Liver (tissue), 9 donors: ENCODE results near the gene ROMO1. TPM values are rescaled to one million over a fixed set of nuclear protein-coding genes. Genes with fewer than 3 reads are reported as not detected.

ENCODE experiments used
- DNase-seq: peaks from one replicate; pipeline ENCODE4 v3.0.0-alpha.2; 2017; ENCODE audit warnings: low spot score
- H3K27ac ChIP-seq, 2 donors: one replicate each; pipeline ENCODE4 v1.7.0; 2013; ENCODE audit warnings: inconsistent platforms in 2 of 2, low read length in 2 of 2, control low read depth in 1 of 2, low read depth in 1 of 2, mild to moderate bottlenecking in 1 of 2
- H3K27me3 ChIP-seq, 4 donors: one replicate each; pipeline versions ENCODE4 v1.6.1 to v1.7.0; 2013; ENCODE audit warnings: low read length in 3 of 4, inconsistent platforms in 1 of 4, mild to moderate bottlenecking in 1 of 4, moderate library complexity in 1 of 4; ENCODE audit not compliant: control insufficient read depth in 4 of 4, insufficient read depth in 4 of 4
- H3K36me3 ChIP-seq, 4 donors: one replicate each; pipeline versions ENCODE4 v1.6.1 to v1.7.0; 2013; ENCODE audit warnings: low read length in 3 of 4, mild to moderate bottlenecking in 3 of 4, low read depth in 1 of 4, moderate library complexity in 1 of 4; ENCODE audit not compliant: control insufficient read depth in 4 of 4, insufficient read depth in 3 of 4
- H3K4me1 ChIP-seq, 4 donors: one replicate each; pipeline versions ENCODE4 v1.6.1 to v1.7.0; 2013; ENCODE audit warnings: low read length in 3 of 4, mild to moderate bottlenecking in 3 of 4, moderate library complexity in 1 of 4; ENCODE audit not compliant: control insufficient read depth in 4 of 4, insufficient read depth in 4 of 4
- H3K4me3 ChIP-seq, 3 donors: one replicate each; pipeline versions ENCODE4 v1.6.1 to v1.7.0; 2013; ENCODE audit warnings: low read length in 3 of 3, control low read depth in 1 of 3, low read depth in 1 of 3, mild to moderate bottlenecking in 1 of 3
- H3K9ac ChIP-seq, 2 donors: one replicate each; pipeline ENCODE4 v1.7.0; 2013; ENCODE audit warnings: low read length in 2 of 2, mild to moderate bottlenecking in 2 of 2, moderate library complexity in 2 of 2, control low read depth in 1 of 2, low read depth in 1 of 2
- H3K9me3 ChIP-seq, 4 donors: one replicate each; pipeline versions ENCODE4 v1.6.1 to v1.7.0; 2013; ENCODE audit warnings: low read length in 3 of 4; ENCODE audit not compliant: control insufficient read depth in 4 of 4
- ATF3 ChIP-seq: IDR thresholded peaks from 2 replicates; pipeline ENCODE4 v1.6.1; 2016; ENCODE audit warnings: antibody characterized with exemption
- CTCF ChIP-seq: fragments of 150-350 bp; IDR thresholded peaks from 2 replicates; pipeline ENCODE4 v1.5.1; 2017; ENCODE audit warnings: improper control_type of control experiment, low read depth, low read length; ENCODE audit not compliant: missing input control
- EGR1 ChIP-seq, 2 donors: IDR thresholded peaks; 2 replicates each; pipeline ENCODE4 v1.6.1; 2016 to 2018; ENCODE audit warnings: antibody characterized with exemption in 2 of 2, low read depth in 2 of 2
- FOXA1 ChIP-seq: IDR thresholded peaks from 2 replicates; pipeline ENCODE4 v1.6.1; 2016; ENCODE audit warnings: antibody characterized with exemption
- FOXA2 ChIP-seq: IDR thresholded peaks from 2 replicates; pipeline ENCODE4 v1.6.1; 2016; ENCODE audit warnings: antibody characterized with exemption
- GABPA ChIP-seq, 2 donors: IDR thresholded peaks in 1 of 2; conservative IDR thresholded peaks in 1 of 2; 2 replicates each; pipeline ENCODE4 v1.6.1; 2016; ENCODE audit warnings: antibody characterized with exemption in 2 of 2, mild to moderate bottlenecking in 1 of 2, moderate library complexity in 1 of 2
- HNF4A ChIP-seq, 2 donors: conservative IDR thresholded peaks; 2 replicates each; pipeline ENCODE4 v1.6.1; 2016; ENCODE audit warnings: antibody characterized with exemption in 2 of 2, mild to moderate bottlenecking in 2 of 2
- JUND ChIP-seq, 2 donors: IDR thresholded peaks; 2 replicates each; pipeline ENCODE4 v1.6.1; 2016; ENCODE audit warnings: antibody characterized with exemption in 2 of 2
- MAX ChIP-seq: IDR thresholded peaks from 2 replicates; pipeline ENCODE4 v1.6.1; 2016; ENCODE audit warnings: antibody characterized with exemption
- NR2F2 ChIP-seq: IDR thresholded peaks from 2 replicates; pipeline ENCODE4 v1.6.1; 2016; ENCODE audit warnings: antibody characterized with exemption
- RAD21 ChIP-seq, 2 donors: IDR thresholded peaks; 2 replicates each; pipeline ENCODE4 v1.6.1; 2016; ENCODE audit warnings: antibody characterized with exemption in 2 of 2, mild to moderate bottlenecking in 2 of 2
- RXRA ChIP-seq, 2 donors: IDR thresholded peaks; 2 replicates each; pipeline ENCODE4 v1.6.1; 2017 to 2018; ENCODE audit warnings: antibody characterized with exemption in 2 of 2, mild to moderate bottlenecking in 1 of 2
- SP1 ChIP-seq: IDR thresholded peaks from 2 replicates; pipeline ENCODE4 v1.6.1; 2018; ENCODE audit warnings: antibody characterized with exemption, mild to moderate bottlenecking
- TAF1 ChIP-seq: conservative IDR thresholded peaks from 2 replicates; pipeline ENCODE4 v1.6.1; 2016; ENCODE audit warnings: antibody characterized with exemption, mild to moderate bottlenecking
- YY1 ChIP-seq: IDR thresholded peaks from 2 replicates; pipeline ENCODE4 v1.6.1; 2016; ENCODE audit warnings: antibody characterized with exemption, mild to moderate bottlenecking
- WGBS: extraction: QIAGEN DNeasy Blood & Tissue Kit; methylation state at CpG from one replicate; pipeline ENCODE4 v1.1.7; 2013; 5-methylcytosine and 5-hydroxymethylcytosine counted together
- polyA plus RNA-seq, 2 donors: library from polyadenylated mRNA; stranded (reverse) in 1 of 2; unstranded in 1 of 2; fragments of 200-250 nt in 1 of 2; fragments of >200 nt in 1 of 2; fragmentation: Nextera tagmentation in 1 of 2; extraction: Ambion mirVana in 1 of 2; gene quantifications; one replicate each; pipeline versions ENCODE4 v1.2.1 to v1.2.3, GENCODE V29; 2013 to 2015
- total RNA-seq, 2 donors: library from RNA; depleted of rRNA; stranded (reverse); fragments of >200 nt; gene quantifications; one replicate each; pipeline ENCODE4 v1.2.3, GENCODE V29; 2014
- TF ChIP-seq, protein P1 (sequence below): IDR thresholded peaks from 2 replicates; pipeline ENCODE4 v1.6.1; 2016; ENCODE audit warnings: antibody characterized with exemption, mild to moderate bottlenecking
- TF ChIP-seq, protein P2 (sequence below): IDR thresholded peaks from 2 replicates; pipeline ENCODE4 v1.6.1; 2016; ENCODE audit warnings: antibody characterized with exemption
- donor health status: healthy.
- donor health status: healthy.
- donor health status: healthy.
- donor health status: healthy.
- donor health status: healthy.

ROMO1 gene
- total and polyA plus RNA-seq, 4 donors: 68.4 to 359 (median 147) TPM

DNA sequence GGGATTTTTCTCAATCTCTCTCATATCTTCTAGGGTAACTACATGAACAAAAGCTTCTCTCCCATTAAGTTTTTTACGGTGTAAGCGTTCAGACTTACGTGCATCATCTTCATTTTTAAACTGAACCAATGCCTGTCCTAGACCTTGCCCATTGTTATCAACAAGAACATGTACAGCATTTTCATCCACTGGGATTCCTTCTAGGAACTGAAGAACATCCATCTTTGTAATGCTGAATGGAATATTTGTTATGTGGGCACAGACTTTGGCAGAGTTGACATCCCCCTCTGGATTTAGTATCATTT, 45.8 kb upstream of the ROMO1 start:
- H3K9ac ChIP-seq: no peak overlapping the region
- H3K27me3 ChIP-seq: no peaks in the 10 kb centered on the region
- H3K36me3 ChIP-seq: peaks cover 1 to 23% (median 20%) of the 10 kb centered on the region in 4 donors
- H3K4me1 ChIP-seq: peaks cover 0 to 14% (median 4%) of the 10 kb centered on the region in 4 donors
- 99% methylated on average over 3 of the region's 3 CpGs for WGBS
- no peak overlapping the region for H3K27ac ChIP-seq
- TF ChIP-seq EGR1 (IDR thresholded peaks at IDR 0.05; ENCODE audit: low read depth in 2 of 2): no peak
- TF ChIP-seq, protein P1, sequence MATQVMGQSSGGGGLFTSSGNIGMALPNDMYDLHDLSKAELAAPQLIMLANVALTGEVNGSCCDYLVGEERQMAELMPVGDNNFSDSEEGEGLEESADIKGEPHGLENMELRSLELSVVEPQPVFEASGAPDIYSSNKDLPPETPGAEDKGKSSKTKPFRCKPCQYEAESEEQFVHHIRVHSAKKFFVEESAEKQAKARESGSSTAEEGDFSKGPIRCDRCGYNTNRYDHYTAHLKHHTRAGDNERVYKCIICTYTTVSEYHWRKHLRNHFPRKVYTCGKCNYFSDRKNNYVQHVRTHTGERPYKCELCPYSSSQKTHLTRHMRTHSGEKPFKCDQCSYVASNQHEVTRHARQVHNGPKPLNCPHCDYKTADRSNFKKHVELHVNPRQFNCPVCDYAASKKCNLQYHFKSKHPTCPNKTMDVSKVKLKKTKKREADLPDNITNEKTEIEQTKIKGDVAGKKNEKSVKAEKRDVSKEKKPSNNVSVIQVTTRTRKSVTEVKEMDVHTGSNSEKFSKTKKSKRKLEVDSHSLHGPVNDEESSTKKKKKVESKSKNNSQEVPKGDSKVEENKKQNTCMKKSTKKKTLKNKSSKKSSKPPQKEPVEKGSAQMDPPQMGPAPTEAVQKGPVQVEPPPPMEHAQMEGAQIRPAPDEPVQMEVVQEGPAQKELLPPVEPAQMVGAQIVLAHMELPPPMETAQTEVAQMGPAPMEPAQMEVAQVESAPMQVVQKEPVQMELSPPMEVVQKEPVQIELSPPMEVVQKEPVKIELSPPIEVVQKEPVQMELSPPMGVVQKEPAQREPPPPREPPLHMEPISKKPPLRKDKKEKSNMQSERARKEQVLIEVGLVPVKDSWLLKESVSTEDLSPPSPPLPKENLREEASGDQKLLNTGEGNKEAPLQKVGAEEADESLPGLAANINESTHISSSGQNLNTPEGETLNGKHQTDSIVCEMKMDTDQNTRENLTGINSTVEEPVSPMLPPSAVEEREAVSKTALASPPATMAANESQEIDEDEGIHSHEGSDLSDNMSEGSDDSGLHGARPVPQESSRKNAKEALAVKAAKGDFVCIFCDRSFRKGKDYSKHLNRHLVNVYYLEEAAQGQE: no peak
- no peak for TF ChIP-seq RAD21 (IDR thresholded peaks at IDR 0.05)
- no peak for TF ChIP-seq YY1
- no peak for TF ChIP-seq SP1
- no peak for TF ChIP-seq MAX
- TF ChIP-seq NR2F2: no peak
- TF ChIP-seq TAF1: no peak
- no peak for TF ChIP-seq GABPA (IDR thresholded peaks at IDR 0.05 in 1 of 2, conservative IDR thresholded peaks at IDR 0.05 in 1 of 2)
- no peak for TF ChIP-seq CTCF
- TF ChIP-seq FOXA2: no peak
- TF ChIP-seq JUND (IDR thresholded peaks at IDR 0.05): no peak
- no peak for TF ChIP-seq FOXA1
- TF ChIP-seq RXRA (IDR thresholded peaks at IDR 0.05): no peak
- TF ChIP-seq, protein P2, sequence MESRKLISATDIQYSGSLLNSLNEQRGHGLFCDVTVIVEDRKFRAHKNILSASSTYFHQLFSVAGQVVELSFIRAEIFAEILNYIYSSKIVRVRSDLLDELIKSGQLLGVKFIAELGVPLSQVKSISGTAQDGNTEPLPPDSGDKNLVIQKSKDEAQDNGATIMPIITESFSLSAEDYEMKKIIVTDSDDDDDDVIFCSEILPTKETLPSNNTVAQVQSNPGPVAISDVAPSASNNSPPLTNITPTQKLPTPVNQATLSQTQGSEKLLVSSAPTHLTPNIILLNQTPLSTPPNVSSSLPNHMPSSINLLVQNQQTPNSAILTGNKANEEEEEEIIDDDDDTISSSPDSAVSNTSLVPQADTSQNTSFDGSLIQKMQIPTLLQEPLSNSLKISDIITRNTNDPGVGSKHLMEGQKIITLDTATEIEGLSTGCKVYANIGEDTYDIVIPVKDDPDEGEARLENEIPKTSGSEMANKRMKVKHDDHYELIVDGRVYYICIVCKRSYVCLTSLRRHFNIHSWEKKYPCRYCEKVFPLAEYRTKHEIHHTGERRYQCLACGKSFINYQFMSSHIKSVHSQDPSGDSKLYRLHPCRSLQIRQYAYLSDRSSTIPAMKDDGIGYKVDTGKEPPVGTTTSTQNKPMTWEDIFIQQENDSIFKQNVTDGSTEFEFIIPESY: no peak
- no peak for TF ChIP-seq HNF4A (conservative IDR thresholded peaks at IDR 0.05)
- no peaks in the 10 kb centered on the region for H3K9me3 ChIP-seq
- DNase-seq: no peak
- no peak overlapping the region for H3K4me3 ChIP-seq

DNA sequence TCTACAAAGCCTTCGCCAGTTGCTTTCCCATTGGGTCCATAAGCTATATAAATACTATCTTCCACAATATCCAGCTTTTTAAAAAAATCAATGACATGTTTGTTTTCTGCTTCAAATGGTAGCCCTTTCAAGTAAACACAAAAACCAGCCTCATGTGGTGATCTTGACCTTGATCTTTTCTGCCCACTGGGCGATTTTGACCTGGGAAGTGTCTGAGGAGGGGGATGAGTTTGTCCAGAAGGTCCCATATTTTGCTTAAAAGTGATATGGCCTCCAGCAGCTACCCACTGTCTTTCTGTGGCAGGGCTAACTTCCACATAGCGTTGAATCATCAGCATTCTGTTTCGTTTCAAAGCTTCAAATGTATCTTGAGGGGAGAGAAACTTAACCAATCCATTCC, 45.3 kb upstream of the ROMO1 start:
- Histone ChIP-seq H3K4me1 (peaks cover 0 to 14% (median 5%) of the 10 kb centered on the region in 4 donors), H3K27me3 (no peaks in the 10 kb centered on the region), H3K27ac (no peak overlapping the region), H3K9me3 (no peaks in the 10 kb centered on the region), H3K36me3 (peaks cover 1 to 23% (median 20%) of the 10 kb centered on the region in 4 donors), H3K4me3 (no peak overlapping the region), H3K9ac (no peak overlapping the region)
- WGBS: 94% methylated on average over 4 of the region's 4 CpGs
- no peak for TF ChIP-seq NR2F2
- TF ChIP-seq FOXA2: no peak
- no peak for TF ChIP-seq FOXA1
- no peak for TF ChIP-seq ATF3
- no peak for TF ChIP-seq TAF1
- no peak for TF ChIP-seq MAX
- TF ChIP-seq GABPA (IDR thresholded peaks at IDR 0.05 in 1 of 2, conservative IDR thresholded peaks at IDR 0.05 in 1 of 2): no peak
- TF ChIP-seq HNF4A (conservative IDR thresholded peaks at IDR 0.05): no peak
- no peak for TF ChIP-seq CTCF
- no peak for TF ChIP-seq RXRA (IDR thresholded peaks at IDR 0.05)
- TF ChIP-seq, protein P1: no peak
- no peak for TF ChIP-seq SP1
- no peak for DNase-seq
